Embryonic facial prominence (tissue), 1 donor: ENCODE data around the gene PDZD2.
"Not testable (repeated sequence)": the region's sequence is repeated elsewhere in the genome, so short reads cannot be mapped to it uniquely, and the experiment has no call there.

Experiments
- DNase-seq: peaks from one replicate; pipeline ENCODE4 v3.0.0-alpha.2; 2016; ENCODE audit errors: extremely low spot score

Gene PDZD2

GRCh38 chr5:32076699-32077695, 438.1 kb downstream of the PDZD2 start:
- DNase-seq, result peak; percentile 22

- not testable (repeated sequence) for DNase-seq
These were observed 439.9 kb downstream of the PDZD2 start for GRCh38 chr5:32078855-32079254.

- DNase-seq, result not testable (repeated sequence)
These were observed 441.6 kb downstream of the PDZD2 start for GRCh38 chr5:32080565-32080964.

GRCh38 chr5:32082701-32083100, 443.8 kb downstream of the PDZD2 start:
- DNase-seq, result no peak

GRCh38 chr5:32083981-32084430, 445.1 kb downstream of the PDZD2 start:
- DNase-seq, result no peak

- DNase-seq, result no peak
These were observed 448.5 kb downstream of the PDZD2 start for GRCh38 chr5:32087086-32088082.

GRCh38 chr5:32088214-32088613, 449.3 kb downstream of the PDZD2 start:
- no peak for DNase-seq

- no peak for DNase-seq
These were observed 450.4 kb downstream of the PDZD2 start for GRCh38 chr5:32089146-32090000.

- no peak for DNase-seq
These were observed 451.3 kb downstream of the PDZD2 start for GRCh38 chr5:32090026-32090754.

GRCh38 chr5:32090755-32091128, 451.8 kb downstream of the PDZD2 start:
- no peak for DNase-seq

- DNase-seq, result peak; percentile 59
These were observed 454.2 kb downstream of the PDZD2 start for GRCh38 chr5:32092938-32093812.

GRCh38 chr5:32094691-32095090, 455.8 kb downstream of the PDZD2 start:
- DNase-seq, result no peak

- no peak for DNase-seq
These were observed 456.3 kb downstream of the PDZD2 start for GRCh38 chr5:32095261-32095671.

- DNase-seq, result no peak
These were observed 458.1 kb downstream of the PDZD2 start for GRCh38 chr5:32096891-32097595.

GRCh38 chr5:32098291-32098690, 459.4 kb downstream of the PDZD2 start:
- no peak for DNase-seq

- no peak for DNase-seq
These were observed 460.0 kb downstream of the PDZD2 start for GRCh38 chr5:32098890-32099310.

- no peak for DNase-seq
These were observed 460.6 kb downstream of the PDZD2 start for GRCh38 chr5:32099486-32100035.

GRCh38 chr5:32100230-32100629, 461.3 kb downstream of the PDZD2 start:
- DNase-seq, result peak; percentile 22
